ENCODE measurements around the gene RFX7.

RFX7 gene

DNA sequence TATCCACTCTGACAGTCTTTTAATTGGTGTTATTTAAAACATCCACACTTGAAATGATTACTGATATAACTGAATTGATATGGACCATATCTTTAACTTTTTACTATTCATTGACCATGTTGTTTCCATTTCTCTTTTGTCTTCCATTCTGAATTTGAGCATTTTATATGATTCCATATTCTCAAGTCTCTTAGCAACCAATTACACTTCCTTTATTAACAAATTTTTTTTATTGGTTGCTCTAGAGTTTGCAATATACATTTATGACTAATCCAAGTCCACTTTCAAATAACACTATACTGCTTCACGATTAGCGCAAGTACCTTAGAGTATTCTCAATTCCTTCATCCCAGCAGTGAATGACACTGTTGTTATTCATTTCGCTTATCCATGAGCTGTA, 16.4 kb downstream of the RFX7 start:
- Histone ChIP-seq H3K9me3 (ENCODE audit: insufficient read depth, low read length) (peaks cover 42% of the 10 kb centered on the region; the same call in 1 of the 2 replicates), H3K36me3 (ENCODE audit: low read length) (peaks cover 82% of the 10 kb centered on the region), H3K9ac (ENCODE audit: low read length) (no peak overlapping the region), H3K27ac (ENCODE audit: low read depth, low read length) (no peak overlapping the region), H3K9me2 (replicated peaks; ENCODE audit: insufficient read depth, low read length) (no peaks in the 10 kb centered on the region), H4K20me1 (ENCODE audit: low read depth, low read length) (no peaks in the 10 kb centered on the region), H3K4me3 (ENCODE audit: insufficient read depth, low read length, poor library complexity, severe bottlenecking) (no peak overlapping the region), H3K27me3 (ENCODE audit: low read length) (no peaks in the 10 kb centered on the region), H2AFZ (ENCODE audit: low read depth, low read length, severe bottlenecking) (no peak overlapping the region), H3K79me2 (ENCODE audit: insufficient read depth, low read length) (peaks cover 99% of the 10 kb centered on the region), H3K4me2 (ENCODE audit: low read depth, low read length, poor library complexity, severe bottlenecking) (no peak overlapping the region), H3F3A (ENCODE audit: insufficient read depth) (no peaks in the 10 kb centered on the region)
- no peak for TF ChIP-seq EZH2phosphoT487 (conservative IDR thresholded peaks at IDR 0.05; ENCODE audit: low read length)
- TF ChIP-seq, protein P1, sequence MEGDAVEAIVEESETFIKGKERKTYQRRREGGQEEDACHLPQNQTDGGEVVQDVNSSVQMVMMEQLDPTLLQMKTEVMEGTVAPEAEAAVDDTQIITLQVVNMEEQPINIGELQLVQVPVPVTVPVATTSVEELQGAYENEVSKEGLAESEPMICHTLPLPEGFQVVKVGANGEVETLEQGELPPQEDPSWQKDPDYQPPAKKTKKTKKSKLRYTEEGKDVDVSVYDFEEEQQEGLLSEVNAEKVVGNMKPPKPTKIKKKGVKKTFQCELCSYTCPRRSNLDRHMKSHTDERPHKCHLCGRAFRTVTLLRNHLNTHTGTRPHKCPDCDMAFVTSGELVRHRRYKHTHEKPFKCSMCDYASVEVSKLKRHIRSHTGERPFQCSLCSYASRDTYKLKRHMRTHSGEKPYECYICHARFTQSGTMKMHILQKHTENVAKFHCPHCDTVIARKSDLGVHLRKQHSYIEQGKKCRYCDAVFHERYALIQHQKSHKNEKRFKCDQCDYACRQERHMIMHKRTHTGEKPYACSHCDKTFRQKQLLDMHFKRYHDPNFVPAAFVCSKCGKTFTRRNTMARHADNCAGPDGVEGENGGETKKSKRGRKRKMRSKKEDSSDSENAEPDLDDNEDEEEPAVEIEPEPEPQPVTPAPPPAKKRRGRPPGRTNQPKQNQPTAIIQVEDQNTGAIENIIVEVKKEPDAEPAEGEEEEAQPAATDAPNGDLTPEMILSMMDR (IDR thresholded peaks at IDR 0.05; ENCODE audit: insufficient read depth, low read length, poor library complexity, severe bottlenecking), result no peak

DNA sequence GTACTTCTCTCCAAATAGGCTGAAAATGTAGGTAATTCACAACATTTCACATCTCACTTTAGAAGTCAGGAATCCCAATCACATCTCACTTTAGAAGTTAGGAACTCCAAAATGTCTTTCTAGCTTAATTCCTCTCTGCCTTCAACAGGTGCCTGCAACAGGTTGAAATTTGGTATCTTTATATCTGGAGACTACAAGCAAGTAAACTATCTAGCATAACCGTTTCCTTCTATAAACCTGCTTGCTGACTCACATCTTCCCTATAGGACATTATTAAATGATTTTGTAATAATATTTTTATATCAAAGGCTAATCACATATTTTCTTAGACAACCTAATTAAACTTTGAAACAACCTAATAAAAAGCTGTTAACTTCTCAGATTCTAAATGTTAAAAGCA, 18.2 kb downstream of the RFX7 start:
- no peak overlapping the region for H3K4me2 ChIP-seq (ENCODE audit: low read depth, low read length, poor library complexity, severe bottlenecking)
- H3F3A ChIP-seq (ENCODE audit: insufficient read depth), result no peaks in the 10 kb centered on the region
- H3K9me2 ChIP-seq (replicated peaks; ENCODE audit: insufficient read depth, low read length), result no peaks in the 10 kb centered on the region
- H4K20me1 ChIP-seq (ENCODE audit: low read depth, low read length), result no peaks in the 10 kb centered on the region
- no peaks in the 10 kb centered on the region for H3K27me3 ChIP-seq (ENCODE audit: low read length)
- peaks cover 90% of the 10 kb centered on the region for H3K79me2 ChIP-seq (ENCODE audit: insufficient read depth, low read length)
- no peak overlapping the region for H3K4me3 ChIP-seq (ENCODE audit: insufficient read depth, low read length, poor library complexity, severe bottlenecking)
- peaks cover 30% of the 10 kb centered on the region; the same call in 1 of the 2 replicates for H3K9me3 ChIP-seq (ENCODE audit: insufficient read depth, low read length)
- no peak overlapping the region for H2AFZ ChIP-seq (ENCODE audit: low read depth, low read length, severe bottlenecking)
- no peak for TF ChIP-seq EZH2phosphoT487 (conservative IDR thresholded peaks at IDR 0.05; ENCODE audit: low read length)
- TF ChIP-seq, protein P1 (IDR thresholded peaks at IDR 0.05; ENCODE audit: insufficient read depth, low read length, poor library complexity, severe bottlenecking), result no peak
- H3K27ac ChIP-seq (ENCODE audit: low read depth, low read length), result no peak overlapping the region
- peaks cover 70% of the 10 kb centered on the region for H3K36me3 ChIP-seq (ENCODE audit: low read length)
- no peak overlapping the region for H3K9ac ChIP-seq (ENCODE audit: low read length)

DNA sequence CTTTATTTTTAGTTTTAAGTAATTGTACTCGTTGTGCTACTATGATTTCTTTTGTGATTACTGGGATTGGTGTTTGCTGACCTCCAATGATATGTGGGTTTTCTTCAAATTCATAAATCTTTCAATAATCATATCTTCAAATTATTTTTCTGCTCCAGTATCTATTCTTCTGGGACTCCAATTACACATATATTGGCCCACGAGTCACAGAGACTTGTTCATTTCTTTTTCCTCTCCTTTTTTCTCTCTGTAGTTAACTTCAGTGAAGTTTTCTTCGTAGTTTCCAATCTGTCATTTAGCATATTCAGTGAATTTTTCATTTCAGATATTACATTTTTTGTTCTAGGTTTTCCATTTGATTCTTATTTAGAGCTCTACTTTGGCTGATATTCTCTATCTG, 21.4 kb downstream of the RFX7 start:
- H3K27me3 ChIP-seq (ENCODE audit: low read length), result no peaks in the 10 kb centered on the region
- H3K36me3 ChIP-seq (ENCODE audit: low read length), result peaks cover 40% of the 10 kb centered on the region
- TF ChIP-seq EZH2phosphoT487 (conservative IDR thresholded peaks at IDR 0.05; ENCODE audit: low read length), result no peak
- TF ChIP-seq, protein P1 (IDR thresholded peaks at IDR 0.05; ENCODE audit: insufficient read depth, low read length, poor library complexity, severe bottlenecking), result no peak
- peaks cover 79% of the 10 kb centered on the region for H3K79me2 ChIP-seq (ENCODE audit: insufficient read depth, low read length)
- no peak overlapping the region for H3K4me2 ChIP-seq (ENCODE audit: low read depth, low read length, poor library complexity, severe bottlenecking)
- H2AFZ ChIP-seq (ENCODE audit: low read depth, low read length, severe bottlenecking), result no peak overlapping the region
- H3K9me3 ChIP-seq (ENCODE audit: insufficient read depth, low read length), result peaks cover 16% of the 10 kb centered on the region; the same call in 1 of the 2 replicates
- no peaks in the 10 kb centered on the region for H3K9me2 ChIP-seq (replicated peaks; ENCODE audit: insufficient read depth, low read length)
- H3K4me3 ChIP-seq (ENCODE audit: insufficient read depth, low read length, poor library complexity, severe bottlenecking), result no peak overlapping the region
- H4K20me1 ChIP-seq (ENCODE audit: low read depth, low read length), result peaks cover 5% of the 10 kb centered on the region
- H3K9ac ChIP-seq (ENCODE audit: low read length), result no peak overlapping the region
- no peak overlapping the region for H3K27ac ChIP-seq (ENCODE audit: low read depth, low read length)
- no peaks in the 10 kb centered on the region; the same call in 1 of the 2 replicates for H3F3A ChIP-seq (ENCODE audit: insufficient read depth)

All from SU-DHL-6 (cell line).